Adrenal gland (tissue), 5 donors: Measurements from ENCODE around the gene TOR4A.
"Not testable (repeated sequence)": the region's sequence is repeated elsewhere in the genome, so short reads cannot be mapped to it uniquely, and the experiment has no call there.

Source experiments
- POLR2A ChIP-seq, 2 donors: fragments of 450-650 bp; IDR thresholded peaks; one replicate each; pipeline ENCODE4 v1.6.1; 2017; ENCODE audit warnings: antibody characterized with exemption in 2 of 2, mild to moderate bottlenecking in 2 of 2, moderate library complexity in 1 of 2
- TF ChIP-seq, protein P1 (sequence below), 6 experiments: fragments of 450-650 bp in 4 of 6; fragments of 200-600 bp in 2 of 6; sonication (generic) in 1 of 6; IDR thresholded peaks; 1 replicate in 5 of 6; 2 replicates in 1 of 6; pipeline versions ENCODE4 v1.5.1 to v1.8.0; 2016 to 2021; ENCODE audit warnings: antibody characterized with exemption in 6 of 6, mild to moderate bottlenecking in 2 of 6, moderate library complexity in 1 of 6
- donor health status: DM: no; HTN: no; CAD: no.

DNA sequence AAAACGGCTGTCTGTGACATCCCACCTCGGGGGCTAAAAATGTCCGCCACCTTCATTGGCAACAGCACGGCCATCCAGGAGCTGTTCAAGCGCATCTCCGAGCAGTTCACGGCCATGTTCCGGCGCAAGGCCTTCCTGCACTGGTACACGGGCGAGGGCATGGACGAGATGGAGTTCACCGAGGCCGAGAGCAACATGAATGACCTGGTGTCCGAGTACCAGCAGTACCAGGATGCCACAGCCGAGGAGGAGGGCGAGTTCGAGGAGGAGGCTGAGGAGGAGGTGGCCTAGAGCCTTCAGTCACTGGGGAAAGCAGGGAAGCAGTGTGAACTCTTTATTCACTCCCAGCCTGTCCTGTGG is 34.3 kb upstream of the TOR4A start:
- TF ChIP-seq POLR2A (IDR thresholded peaks at IDR 0.05), result not testable (repeated sequence)
- TF ChIP-seq, protein P1, sequence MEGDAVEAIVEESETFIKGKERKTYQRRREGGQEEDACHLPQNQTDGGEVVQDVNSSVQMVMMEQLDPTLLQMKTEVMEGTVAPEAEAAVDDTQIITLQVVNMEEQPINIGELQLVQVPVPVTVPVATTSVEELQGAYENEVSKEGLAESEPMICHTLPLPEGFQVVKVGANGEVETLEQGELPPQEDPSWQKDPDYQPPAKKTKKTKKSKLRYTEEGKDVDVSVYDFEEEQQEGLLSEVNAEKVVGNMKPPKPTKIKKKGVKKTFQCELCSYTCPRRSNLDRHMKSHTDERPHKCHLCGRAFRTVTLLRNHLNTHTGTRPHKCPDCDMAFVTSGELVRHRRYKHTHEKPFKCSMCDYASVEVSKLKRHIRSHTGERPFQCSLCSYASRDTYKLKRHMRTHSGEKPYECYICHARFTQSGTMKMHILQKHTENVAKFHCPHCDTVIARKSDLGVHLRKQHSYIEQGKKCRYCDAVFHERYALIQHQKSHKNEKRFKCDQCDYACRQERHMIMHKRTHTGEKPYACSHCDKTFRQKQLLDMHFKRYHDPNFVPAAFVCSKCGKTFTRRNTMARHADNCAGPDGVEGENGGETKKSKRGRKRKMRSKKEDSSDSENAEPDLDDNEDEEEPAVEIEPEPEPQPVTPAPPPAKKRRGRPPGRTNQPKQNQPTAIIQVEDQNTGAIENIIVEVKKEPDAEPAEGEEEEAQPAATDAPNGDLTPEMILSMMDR (IDR thresholded peaks at IDR 0.05), result not testable (repeated sequence)
